ENCODE data around the gene PTPN14.
"Not testable (repeated sequence)": the region's sequence is repeated elsewhere in the genome, so short reads cannot be mapped to it uniquely, and the experiment has no call there.

The PTPN14 gene

GRCh38 chr1:214506972-214507431, 44.4 kb downstream of the PTPN14 start:
- no peak for DNase-seq

- no peak for DNase-seq
Observed at GRCh38 chr1:214505134-214505533, 46.3 kb downstream of the PTPN14 start.

GRCh38 chr1:214504330-214504729, 47.1 kb downstream of the PTPN14 start:
- no peak for DNase-seq

GRCh38 chr1:214503553-214503952, 47.8 kb downstream of the PTPN14 start:
- no peak for DNase-seq

GRCh38 chr1:214500340-214501055, 50.9 kb downstream of the PTPN14 start:
- DNase-seq, result no peak

GRCh38 chr1:214499732-214500131, 51.7 kb downstream of the PTPN14 start:
- no peak for DNase-seq

GRCh38 chr1:214498021-214498420, 53.4 kb downstream of the PTPN14 start:
- DNase-seq, result no peak

GRCh38 chr1:214496126-214496525, 55.3 kb downstream of the PTPN14 start:
- no peak for DNase-seq

GRCh38 chr1:214494706-214495105, 56.7 kb downstream of the PTPN14 start:
- no peak for DNase-seq

GRCh38 chr1:214494179-214494578, 57.2 kb downstream of the PTPN14 start:
- not testable (repeated sequence) for DNase-seq

GRCh38 chr1:214493126-214493796, 58.1 kb downstream of the PTPN14 start:
- no peak for DNase-seq

GRCh38 chr1:214492401-214493075, 58.9 kb downstream of the PTPN14 start:
- no peak for DNase-seq

GRCh38 chr1:214491468-214492146, 59.8 kb downstream of the PTPN14 start:
- no peak for DNase-seq

- DNase-seq, result no peak
Observed at GRCh38 chr1:214485151-214485550, 66.3 kb downstream of the PTPN14 start.

GRCh38 chr1:214483180-214483579, 68.2 kb downstream of the PTPN14 start:
- not testable (repeated sequence) for DNase-seq

GRCh38 chr1:214481983-214482634, 69.3 kb downstream of the PTPN14 start:
- DNase-seq, result not testable (repeated sequence)

GRCh38 chr1:214476986-214477870, 74.2 kb downstream of the PTPN14 start:
- DNase-seq, result no peak

- DNase-seq, result no peak
Observed at GRCh38 chr1:214476229-214476985, 75.0 kb downstream of the PTPN14 start.

GRCh38 chr1:214475746-214476145, 75.7 kb downstream of the PTPN14 start:
- no peak for DNase-seq

GRCh38 chr1:214475331-214475730, 76.1 kb downstream of the PTPN14 start:
- DNase-seq, result no peak

- no peak for DNase-seq
Observed at GRCh38 chr1:214474467-214474866, 76.9 kb downstream of the PTPN14 start.
